Endothelial cell of umbilical vein (primary cell): ENCODE measurements around the gene TBC1D4. TPM values are rescaled to one million over a fixed set of nuclear protein-coding genes. Genes with fewer than 3 reads are reported as not detected.

Experiments
- BruUV-seq: library from RNA; stranded (reverse); fragments of 400-500 nt; replicated peaks from 2 replicates; lab custom pipeline; 2021; lab: Mats Ljungman, UMichigan
- CTCF ChIA-PET: fragments of 300-600, 350-600 bp; sonication (Branson Sonifier 250); formaldehyde crosslinking; loops from one replicate; lab custom pipeline; 2021; ENCODE audit warnings: antibody characterized with exemption, inconsistent platforms; lab: Charles Lee
- POLR2A ChIA-PET: fragments of 300-600, 350-600 bp; sonication (Branson Sonifier 250); formaldehyde crosslinking; loops from one replicate; lab custom pipeline; 2021; ENCODE audit warnings: antibody characterized with exemption, inconsistent platforms; lab: Charles Lee
- DNase-seq: peaks from one replicate; pipeline ENCODE4 v3.0.0-alpha.2; 2011; ENCODE audit warnings: low read depth, low spot score
- FAIRE-seq: peaks from 2 replicates; lab custom pipeline; 2011; peaks lifted over from hg19 to GRCh38; lab: Jason Lieb, UNC
- H2AFZ ChIP-seq: 2 replicates; pipeline ENCODE4 v1.6.0; 2012; ENCODE audit warnings: low read depth, low read length, control low read depth, inconsistent platforms
- H3K27ac ChIP-seq: 2 replicates; pipeline ENCODE4 v1.5.1; 2011; ENCODE audit warnings: low read depth, mild to moderate bottlenecking, control low read depth, low read length, moderate library complexity; ENCODE audit not compliant: insufficient read depth
- H3K27me3 ChIP-seq, 2 experiments: 2 replicates each; pipeline versions ENCODE4 v1.6.0 to v1.6.1; 2011; ENCODE audit warnings: low read length in 2 of 2, mixed read lengths in 1 of 2; ENCODE audit not compliant: control insufficient read depth in 2 of 2, insufficient read depth in 2 of 2
- H3K36me3 ChIP-seq, 2 experiments: 2 replicates in 1 of 2; 3 replicates in 1 of 2; pipeline ENCODE4 v1.5.1; 2011; ENCODE audit warnings: low read length in 2 of 2, mild to moderate bottlenecking in 1 of 2, moderate library complexity in 1 of 2; ENCODE audit not compliant: control insufficient read depth in 2 of 2, insufficient read depth in 2 of 2; ENCODE audit errors: extremely low read depth in 1 of 2
- H3K4me1 ChIP-seq: 3 replicates; pipeline ENCODE4 v1.5.1; 2011; ENCODE audit warnings: mild to moderate bottlenecking, low read length; ENCODE audit not compliant: control insufficient read depth, insufficient read depth; ENCODE audit errors: extremely low read depth
- H3K4me2 ChIP-seq: 2 replicates; pipeline ENCODE4 v1.6.1; 2011; ENCODE audit warnings: low read length, control low read depth, mixed read lengths; ENCODE audit not compliant: insufficient read depth
- H3K4me3 ChIP-seq, 3 experiments: fragments of 200-600 bp in 1 of 3; sonication (generic), shearing (Covaris generic) in 1 of 3; replicated peaks in 1 of 3; 2 replicates each; pipeline ENCODE4 v1.5.1; 2011 to 2016; ENCODE audit warnings: control low read depth in 3 of 3, low read length in 3 of 3, mild to moderate bottlenecking in 2 of 3, inconsistent platforms in 1 of 3, low read depth in 1 of 3, moderate library complexity in 1 of 3; ENCODE audit not compliant: insufficient read depth in 1 of 3
- H3K79me2 ChIP-seq: 2 replicates; pipeline ENCODE4 v1.6.0; 2012; ENCODE audit warnings: low read length, inconsistent platforms; ENCODE audit not compliant: control insufficient read depth, insufficient read depth
- H3K9ac ChIP-seq: replicated peaks from 2 replicates; pipeline ENCODE3; 2011; ENCODE audit warnings: low read length, control low read depth; ENCODE audit not compliant: insufficient read depth; ENCODE audit errors: extremely low read depth
- H3K9me1 ChIP-seq: replicated peaks from 3 replicates; pipeline ENCODE4 v1.6.0; 2011; ENCODE audit warnings: mild to moderate bottlenecking, low read length; ENCODE audit not compliant: control insufficient read depth, insufficient read depth; ENCODE audit errors: extremely low read depth
- H3K9me3 ChIP-seq: replicated peaks from 2 replicates; pipeline ENCODE4 v1.5.1; 2012; ENCODE audit warnings: low read length, inconsistent platforms; ENCODE audit not compliant: control insufficient read depth, insufficient read depth
- H4K20me1 ChIP-seq: replicated peaks from 2 replicates; pipeline ENCODE3; 2011; ENCODE audit warnings: mild to moderate bottlenecking, low read length; ENCODE audit not compliant: control insufficient read depth, insufficient read depth; ENCODE audit errors: extremely low read depth
- CTCF ChIP-seq, 2 donors: IDR thresholded peaks; 1 replicate in 1 of 2; 2 replicates in 1 of 2; pipeline ENCODE4 v1.5.1; 2011; ENCODE audit warnings: low read length in 2 of 2, mild to moderate bottlenecking in 2 of 2, moderate library complexity in 2 of 2, control low read depth in 1 of 2, inconsistent platforms in 1 of 2, low read depth in 1 of 2; ENCODE audit not compliant: insufficient read depth in 1 of 2; ENCODE audit errors: extremely low read depth in 1 of 2
- EZH2 ChIP-seq: IDR thresholded peaks from 2 replicates; pipeline ENCODE4 v1.6.1; 2012; ENCODE audit warnings: borderline replicate concordance, low read depth, mild to moderate bottlenecking, moderate library complexity, low read length, inconsistent platforms; ENCODE audit not compliant: severe bottlenecking
- FOS ChIP-seq: IDR thresholded peaks from 2 replicates; pipeline ENCODE4 v1.6.1; 2011; ENCODE audit warnings: mild to moderate bottlenecking, low read length, moderate library complexity, borderline replicate concordance; ENCODE audit not compliant: insufficient read depth
- GATA2 ChIP-seq: IDR thresholded peaks from 2 replicates; pipeline ENCODE4 v1.7.0; 2011; ENCODE audit warnings: low read depth, mild to moderate bottlenecking, moderate library complexity, mixed read lengths, low read length; ENCODE audit not compliant: insufficient read length, insufficient read depth
- MAX ChIP-seq: IDR thresholded peaks from 2 replicates; pipeline ENCODE4 v1.6.1; 2011; ENCODE audit not compliant: insufficient read depth, insufficient read length
- MYC ChIP-seq: IDR thresholded peaks from one replicate; pipeline ENCODE4 v1.6.1; 2011; ENCODE audit warnings: mild to moderate bottlenecking, low read depth, low read length
- POLR2A ChIP-seq: IDR thresholded peaks from 2 replicates; pipeline ENCODE4 v1.6.1; 2012; ENCODE audit warnings: low read depth, mild to moderate bottlenecking, control low read depth, low read length
- dilution Hi-C: fragments of 300-500 bp; cut with MboI; formaldehyde crosslinking; loops from one replicate; pipeline ENCODE4 v1.15.0; 2019; ENCODE audit warnings: low sequenced_read_pairs; ENCODE audit not compliant: extremely low pct_ligation_motif_present
- intact Hi-C: fragments of 100-400 bp; cut with micrococcal nuclease; formaldehyde crosslinking; loops from one replicate; pipeline ENCODE4 v1.10.0; 2022
- polyA plus RNA-seq, 4 experiments: library from polyadenylated mRNA; depleted of rRNA in 3 of 4; stranded (reverse) in 3 of 4; unstranded in 1 of 4; fragments of >200 nt; gene quantifications; 2 replicates each; pipeline versions ENCODE4 v1.2.1 to v1.2.3, GENCODE V29; 2011 to 2012; ENCODE audit warnings: missing spikeins in 1 of 4
- total RNA-seq: library from RNA; stranded (reverse); gene quantifications from 2 replicates; pipeline ENCODE4 v1.2.3, GENCODE V29; 2021

The TBC1D4 gene
- total and polyA plus RNA-seq, 2 donors (not counting 3 experiments of a cell fraction or from before 2014, with no cell fraction given): 58.3 to 81.0 TPM

- TF ChIP-seq FOS: no peak
- TF ChIP-seq EZH2: no peak
- no peak for TF ChIP-seq POLR2A
- no peak for TF ChIP-seq MAX
- TF ChIP-seq MYC: no peak
- no peak for TF ChIP-seq GATA2
- TF ChIP-seq CTCF (IDR thresholded peaks at IDR 0.05; ENCODE audit: extremely low read depth in 1 of 2, insufficient read depth in 1 of 2, low read depth in 1 of 2, low read length in 2 of 2): no peak
- Histone ChIP-seq H3K9me1 (no peaks in the 10 kb centered on the region), H3K36me3 (no peaks in the 10 kb centered on the region), H3K9me3 (no peaks in the 10 kb centered on the region), H3K79me2 (no peaks in the 10 kb centered on the region), H2AFZ (no peak overlapping the region), H3K4me3 (no peak overlapping the region), H3K9ac (no peak overlapping the region), H3K27ac (no peak overlapping the region), H3K4me1 (no peaks in the 10 kb centered on the region), H3K4me2 (no peak overlapping the region), H3K27me3 (peaks cover 5 to 10% of the 10 kb centered on the region in 2 experiments), H4K20me1 (no peaks in the 10 kb centered on the region)
- POLR2A ChIA-PET: no interaction called here
- FAIRE-seq (no peak), DNase-seq (no peak)
- intact Hi-C loops: no loop called here
- dilution Hi-C loops: no loop called here
- BruUV-seq: no TSS peak
- CTCF ChIA-PET: no interaction called here
Measured at GRCh38 chr13:75492389-75492788, 10.4 kb upstream of the TBC1D4 start.
